H9 (cell line): ENCODE data around the gene TRIM50. TPM values are rescaled to one million over a fixed set of nuclear protein-coding genes. Genes with fewer than 3 reads are reported as not detected.
"Not testable (repeated sequence)": the region's sequence is repeated elsewhere in the genome, so short reads cannot be mapped to it uniquely, and the experiment has no call there.

Source experiments
- DNase-seq: peaks from one replicate; pipeline ENCODE4 v3.0.0-alpha.2; 2017
- H2AFZ ChIP-seq: one replicate; pipeline ENCODE4 v1.6.1; 2013; ENCODE audit warnings: mild to moderate bottlenecking, low read length, control low read depth, moderate library complexity
- H2AK5ac ChIP-seq: 2 replicates; pipeline ENCODE4 v1.6.1; 2013; ENCODE audit warnings: low read length, control low read depth, mixed read lengths; ENCODE audit not compliant: insufficient read length
- H2BK120ac ChIP-seq: one replicate; pipeline ENCODE4 v1.6.1; 2013; ENCODE audit warnings: low read depth, mild to moderate bottlenecking, low read length, control low read depth, inconsistent platforms; ENCODE audit not compliant: poor library complexity, severe bottlenecking
- H2BK12ac ChIP-seq: 2 replicates; pipeline ENCODE4 v1.6.1; 2013; ENCODE audit warnings: low read length, control low read depth, mixed read lengths, low read depth; ENCODE audit not compliant: insufficient read length
- H2BK15ac ChIP-seq: 2 replicates; pipeline ENCODE4 v1.6.1; 2013; ENCODE audit warnings: low read depth, low read length, control low read depth
- H2BK20ac ChIP-seq: one replicate; pipeline ENCODE4 v1.6.1; 2013; ENCODE audit warnings: low read depth, mild to moderate bottlenecking, low read length, control low read depth, inconsistent platforms; ENCODE audit not compliant: poor library complexity, severe bottlenecking
- H2BK5ac ChIP-seq: 2 replicates; pipeline ENCODE4 v1.6.1; 2013; ENCODE audit warnings: low read length, control low read depth, mixed read lengths; ENCODE audit not compliant: insufficient read length
- H3K14ac ChIP-seq: 2 replicates; pipeline ENCODE4 v1.6.1; 2013; ENCODE audit warnings: low read length, control low read depth; ENCODE audit not compliant: insufficient read depth
- H3K18ac ChIP-seq: 2 replicates; pipeline ENCODE4 v1.6.1; 2013; ENCODE audit warnings: low read depth, mild to moderate bottlenecking, mixed read lengths, low read length, control low read depth; ENCODE audit not compliant: insufficient read length
- H3K23ac ChIP-seq: 2 replicates; pipeline ENCODE4 v1.6.1; 2013; ENCODE audit warnings: low read length, control low read depth, mixed read lengths, low read depth; ENCODE audit not compliant: insufficient read length
- H3K23me2 ChIP-seq: 2 replicates; pipeline ENCODE4 v1.6.1; 2013; ENCODE audit warnings: low read depth, mild to moderate bottlenecking, mixed read lengths, low read length, control low read depth; ENCODE audit not compliant: insufficient read length, poor library complexity, severe bottlenecking
- H3K27ac ChIP-seq: 2 replicates; pipeline ENCODE4 v1.5.1; 2013; ENCODE audit warnings: low read length, control low read depth, mixed read lengths, low read depth; ENCODE audit not compliant: insufficient read length
- H3K27me3 ChIP-seq: 2 replicates; pipeline ENCODE4 v1.6.1; 2013; ENCODE audit warnings: low read length, control low read depth, inconsistent platforms; ENCODE audit not compliant: insufficient read depth
- H3K4ac ChIP-seq: 2 replicates; pipeline ENCODE4 v1.6.1; 2013; ENCODE audit warnings: low read depth, mild to moderate bottlenecking, control low read depth, inconsistent platforms, low read length, moderate library complexity
- H3K4me1 ChIP-seq: 2 replicates; pipeline ENCODE4 v1.6.1; 2013; ENCODE audit warnings: low read length, control low read depth, inconsistent platforms; ENCODE audit not compliant: insufficient read depth
- H3K4me2 ChIP-seq: 2 replicates; pipeline ENCODE4 v1.6.1; 2013; ENCODE audit warnings: low read length, control low read depth, mixed read lengths; ENCODE audit not compliant: insufficient read length, insufficient read depth
- H3K56ac ChIP-seq: 2 replicates; pipeline ENCODE4 v1.6.1; 2013; ENCODE audit warnings: low read depth, mild to moderate bottlenecking, mixed read lengths, low read length, control low read depth; ENCODE audit not compliant: insufficient read length
- H3K79me1 ChIP-seq: 2 replicates; pipeline ENCODE4 v1.6.1; 2013; ENCODE audit warnings: low read depth, mild to moderate bottlenecking, moderate library complexity, low read length, control low read depth, inconsistent platforms; ENCODE audit not compliant: insufficient read depth, poor library complexity, severe bottlenecking
- H3K79me2 ChIP-seq: 2 replicates; pipeline ENCODE4 v1.6.1; 2013; ENCODE audit warnings: low read length, control low read depth, inconsistent platforms; ENCODE audit not compliant: insufficient read depth
- H3K9ac ChIP-seq: 2 replicates; pipeline ENCODE4 v1.6.1; 2013; ENCODE audit warnings: low read length, control low read depth, mixed read lengths; ENCODE audit not compliant: insufficient read length; ENCODE audit errors: extremely low read depth
- H3K9me3 ChIP-seq: one replicate; pipeline ENCODE4 v1.6.1; 2013; ENCODE audit warnings: low read depth, low read length, inconsistent platforms; ENCODE audit not compliant: control insufficient read depth
- H3T11ph ChIP-seq: one replicate; pipeline ENCODE4 v1.6.1; 2013; ENCODE audit warnings: mild to moderate bottlenecking, low read length, control low read depth, inconsistent platforms
- H4K20me1 ChIP-seq: one replicate; pipeline ENCODE4 v1.6.1; 2013; ENCODE audit not compliant: control insufficient read depth, insufficient read length, insufficient read depth
- H4K5ac ChIP-seq: 2 replicates; pipeline ENCODE4 v1.6.1; 2013; ENCODE audit warnings: low read depth, mild to moderate bottlenecking, mixed read lengths, low read length, control low read depth; ENCODE audit not compliant: insufficient read length
- H4K8ac ChIP-seq: replicated peaks from 2 replicates; pipeline ENCODE4 v1.6.1; 2013; ENCODE audit warnings: low read length, control low read depth, mixed read lengths, low read depth; ENCODE audit not compliant: insufficient read length
- H4K91ac ChIP-seq: 2 replicates; pipeline ENCODE4 v1.6.1; 2013; ENCODE audit warnings: low read depth, mild to moderate bottlenecking, moderate library complexity, mixed read lengths, low read length, control low read depth; ENCODE audit not compliant: insufficient read length
- H3K27ac Mint-ChIP-seq, 3 experiments: 2 replicates in 2 of 3; 3 replicates in 1 of 3; pipeline ENCODE4 v1.8.0; 2020 to 2021; ENCODE audit warnings: mixed read lengths in 3 of 3, mild to moderate bottlenecking in 1 of 3, moderate library complexity in 1 of 3
- H3K27me3 Mint-ChIP-seq: 2 replicates; pipeline ENCODE4 v1.8.0; 2021; ENCODE audit warnings: low read depth, mild to moderate bottlenecking, moderate library complexity, mixed read lengths
- H3K36me3 Mint-ChIP-seq, 3 experiments: 2 replicates in 2 of 3; 3 replicates in 1 of 3; pipeline ENCODE4 v1.8.0; 2020 to 2021; ENCODE audit warnings: low read depth in 3 of 3, mixed read lengths in 3 of 3; ENCODE audit not compliant: insufficient read depth in 1 of 3
- H3K4me1 Mint-ChIP-seq, 2 experiments: 2 replicates each; pipeline ENCODE4 v1.8.0; 2020; ENCODE audit warnings: mixed read lengths in 2 of 2
- H3K4me3 Mint-ChIP-seq, 2 experiments: 2 replicates in 1 of 2; 3 replicates in 1 of 2; pipeline ENCODE4 v1.8.0; 2020 to 2021; ENCODE audit warnings: mild to moderate bottlenecking in 2 of 2, mixed read lengths in 2 of 2, moderate library complexity in 1 of 2
- H3K9me3 Mint-ChIP-seq, 2 experiments: 2 replicates in 1 of 2; 3 replicates in 1 of 2; pipeline ENCODE4 v1.8.0; 2020; ENCODE audit warnings: mild to moderate bottlenecking in 2 of 2, mixed read lengths in 2 of 2, moderate library complexity in 1 of 2
- CTCF ChIP-seq: fragments of 200-600 bp; sonication (generic); conservative IDR thresholded peaks from 3 replicates; pipeline ENCODE4 v1.8.0; 2021; ENCODE audit warnings: antibody characterized with exemption, mild to moderate bottlenecking
- WGBS: extraction: QIAGEN DNeasy Blood & Tissue Kit; methylation state at CpG from one replicate; pipeline ENCODE4 v1.1.7; 2013; ENCODE audit warnings: missing lambda C conversion rate, low lambda C conversion rate, mixed read lengths; ENCODE audit not compliant: insufficient read length; ENCODE audit errors: extremely low coverage; 5-methylcytosine and 5-hydroxymethylcytosine counted together
- total RNA-seq: library from RNA; stranded (reverse); gene quantifications from 2 replicates; pipeline ENCODE4 v1.2.1, GENCODE V29; 2021

Gene TRIM50
- total RNA-seq, 1 experiment from 2014 or later = not detected

DNA sequence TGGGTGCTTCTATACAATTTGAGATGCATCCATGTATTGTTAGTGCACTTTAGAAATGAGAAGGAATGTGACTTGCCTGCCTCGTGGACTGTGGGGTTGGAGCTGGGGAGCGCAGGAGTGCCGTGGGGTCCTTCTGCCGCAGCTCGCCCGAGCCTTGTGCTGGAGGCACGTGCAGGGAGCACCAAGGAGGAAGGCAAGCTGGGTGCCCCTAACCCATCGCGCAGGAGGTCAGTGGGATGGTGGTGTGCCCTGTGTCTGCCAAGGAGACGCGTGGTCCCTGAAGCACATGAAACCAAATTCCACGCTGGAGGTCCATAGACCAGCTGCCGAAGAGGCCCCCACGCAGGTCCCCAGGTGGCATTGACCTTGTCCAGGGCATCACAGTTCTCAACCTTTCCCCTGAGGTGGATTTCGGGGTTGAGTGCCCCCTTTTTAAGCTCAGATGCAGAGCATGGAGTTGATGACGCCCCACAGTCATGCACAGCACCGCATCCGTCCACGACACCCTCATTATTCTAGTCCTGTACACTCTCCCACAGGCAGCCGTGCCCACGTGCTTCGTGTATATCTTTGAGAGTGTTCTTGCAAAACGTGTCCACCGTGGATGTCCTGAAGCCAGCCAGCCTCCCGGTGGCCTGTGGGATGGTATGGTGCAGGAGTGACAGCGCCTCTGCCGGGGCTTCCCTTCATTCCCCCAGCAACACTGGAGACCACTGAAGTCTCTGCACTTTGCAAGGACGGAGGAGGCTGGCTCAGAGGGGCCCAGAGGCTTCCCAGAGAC is 35.5 kb upstream of the TRIM50 start:
- no peak for DNase-seq
- H4K5ac ChIP-seq = no peak overlapping the region

GRCh38 chr7:73360590-73360989 is 32.7 kb upstream of the TRIM50 start:
- not testable (repeated sequence) for H4K5ac ChIP-seq, H3K79me2 ChIP-seq, H2BK5ac ChIP-seq, H3K4me1 ChIP-seq, H3K27me3 ChIP-seq, H2BK12ac ChIP-seq, H4K91ac ChIP-seq, H2AFZ ChIP-seq, H3K9me3 ChIP-seq, H3K4me3 Mint-ChIP-seq, H3K4me1 Mint-ChIP-seq, H3K14ac ChIP-seq, H3K9ac ChIP-seq, H4K8ac ChIP-seq, DNase-seq, H2AK5ac ChIP-seq, H2BK15ac ChIP-seq, H3T11ph ChIP-seq, H3K4ac ChIP-seq, H3K27ac Mint-ChIP-seq, H3K27ac ChIP-seq, H3K9me3 Mint-ChIP-seq, H2BK120ac ChIP-seq, H3K79me1 ChIP-seq, H3K27me3 Mint-ChIP-seq, H3K23me2 ChIP-seq, H3K56ac ChIP-seq, H4K20me1 ChIP-seq, H3K18ac ChIP-seq, H3K4me2 ChIP-seq, H3K36me3 Mint-ChIP-seq, H2BK20ac ChIP-seq, H3K23ac ChIP-seq
- no CpG with 5 or more reads among the region's 1 CpG for WGBS

More for the DNA sequence above, 35.5 kb upstream of the TRIM50 start:
- no peaks in the 10 kb centered on the region for H4K20me1 ChIP-seq
- no peak overlapping the region for H3K4me3 Mint-ChIP-seq
- no peak overlapping the region for H4K91ac ChIP-seq
- H3K27me3 Mint-ChIP-seq = no peaks in the 10 kb centered on the region; the same call in none of the 2 replicates
- no peak overlapping the region for H3K18ac ChIP-seq
- H3K4me2 ChIP-seq = no peak overlapping the region
- no peak overlapping the region for H3K4ac ChIP-seq
- no peaks in the 10 kb centered on the region; a peak in 1 of 5 replicates for H3K9me3 Mint-ChIP-seq
- H4K8ac ChIP-seq = no peak overlapping the region
- no peak overlapping the region for H3K27ac Mint-ChIP-seq
- WGBS = no CpG with 5 or more reads among the region's 28 CpGs
- H3K23ac ChIP-seq = no peak overlapping the region
- no peak for TF ChIP-seq CTCF
- no peak overlapping the region for H2AK5ac ChIP-seq
- no peaks in the 10 kb centered on the region for H3K79me2 ChIP-seq
- no peaks in the 10 kb centered on the region for H3K4me1 ChIP-seq
- H2BK20ac ChIP-seq = no peak overlapping the region
- H3K27me3 ChIP-seq = no peaks in the 10 kb centered on the region
- H3K27ac ChIP-seq = no peak overlapping the region
- H3K79me1 ChIP-seq = no peaks in the 10 kb centered on the region
- H3K9me3 ChIP-seq = no peaks in the 10 kb centered on the region
- H3T11ph ChIP-seq = no peak overlapping the region
- no peak overlapping the region for H2BK120ac ChIP-seq
- no peak overlapping the region for H3K56ac ChIP-seq
- H3K36me3 Mint-ChIP-seq = no peaks in the 10 kb centered on the region
- no peak overlapping the region; the same call in 1 of the 2 replicates for H3K14ac ChIP-seq
- no peak overlapping the region for H2AFZ ChIP-seq
- H3K9ac ChIP-seq = no peak overlapping the region
- H3K23me2 ChIP-seq = no peaks in the 10 kb centered on the region
- H2BK15ac ChIP-seq = no peak overlapping the region; the same call in 1 of the 2 replicates
- H2BK5ac ChIP-seq = no peak overlapping the region
- H2BK12ac ChIP-seq = no peak overlapping the region
- H3K4me1 Mint-ChIP-seq = peaks cover 0 to 4% of the 10 kb centered on the region in 2 experiments; a peak in 2 of 4 replicates
